ENCODE measurements around the gene PTPRU. TPM values are rescaled to one million over a fixed set of nuclear protein-coding genes. Genes with fewer than 3 reads are reported as not detected.

The PTPRU gene
- total RNA-seq, 1 experiment from 2014 or later, result 45.5 TPM

DNA sequence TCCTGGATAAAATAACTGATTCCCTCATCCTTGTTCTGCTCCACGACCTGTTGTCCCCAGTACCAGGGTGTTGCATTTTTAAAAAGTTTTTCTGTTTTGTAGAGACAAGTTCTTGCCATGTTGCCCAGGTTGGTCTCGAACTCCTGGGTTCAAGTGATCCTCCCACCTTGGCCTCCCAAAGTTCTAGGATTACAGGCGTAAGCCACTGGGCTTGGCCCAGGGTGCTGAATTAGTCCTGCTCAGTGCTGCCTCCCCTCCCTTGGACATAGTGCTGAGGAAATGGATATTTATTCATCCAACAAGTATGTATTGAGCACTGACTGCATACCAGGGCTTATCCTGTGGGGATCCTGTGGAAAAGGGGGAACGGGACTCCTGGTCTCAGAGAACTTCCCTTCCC lies 126.4 kb downstream of the PTPRU start:
- no peak overlapping the region for H3K4me2 ChIP-seq (ENCODE audit: insufficient read depth, insufficient read length, low read length)
- DNase-seq, result peak; percentile 10
- no peak overlapping the region for H3K23ac ChIP-seq (ENCODE audit: insufficient read length, low read depth, low read length)
- H3K4me1 ChIP-seq (ENCODE audit: insufficient read depth, low read length), result no peaks in the 10 kb centered on the region
- H3K4ac ChIP-seq (ENCODE audit: low read depth, low read length), result no peak overlapping the region
- no peak overlapping the region for H3K9ac ChIP-seq (ENCODE audit: extremely low read depth, insufficient read length, low read length)
- H3K79me1 ChIP-seq (ENCODE audit: insufficient read depth, low read depth, low read length, poor library complexity, severe bottlenecking), result no peaks in the 10 kb centered on the region
- H3K79me2 ChIP-seq (ENCODE audit: insufficient read depth, low read length), result no peaks in the 10 kb centered on the region
- no peak overlapping the region for H3K27ac ChIP-seq (ENCODE audit: insufficient read length, low read depth, low read length)
- Mint-ChIP-seq H3K36me3 (ENCODE audit: insufficient read depth in 1 of 3, low read depth in 3 of 3) (no peaks in the 10 kb centered on the region), H3K27ac (peak overlapping the region in 1 of 3 experiments; percentile 88; a peak in 1 of 7 replicates), H3K4me3 (no peak overlapping the region), H3K9me3 (no peaks in the 10 kb centered on the region), H3K4me1 (peaks cover 25 to 30% of the 10 kb centered on the region in 2 experiments), H3K27me3 (ENCODE audit: low read depth) (peaks cover 5% of the 10 kb centered on the region)
- no peaks in the 10 kb centered on the region for H4K20me1 ChIP-seq (ENCODE audit: control insufficient read depth, insufficient read depth, insufficient read length)
- H2AFZ ChIP-seq (ENCODE audit: low read length), result no peak overlapping the region
- no peak overlapping the region for H4K8ac ChIP-seq (replicated peaks; ENCODE audit: insufficient read length, low read depth, low read length)
- no peak overlapping the region for H2BK12ac ChIP-seq (ENCODE audit: insufficient read length, low read depth, low read length)
- H3K18ac ChIP-seq (ENCODE audit: insufficient read length, low read depth, low read length), result no peak overlapping the region
- H2BK15ac ChIP-seq (ENCODE audit: low read depth, low read length), result no peak overlapping the region
- no peaks in the 10 kb centered on the region for H3K27me3 ChIP-seq (ENCODE audit: insufficient read depth, low read length)
- no peak overlapping the region for H3T11ph ChIP-seq (ENCODE audit: low read length)
- H3K14ac ChIP-seq (ENCODE audit: insufficient read depth, low read length), result no peak overlapping the region
- no peaks in the 10 kb centered on the region for H3K9me3 ChIP-seq (ENCODE audit: control insufficient read depth, low read depth, low read length)
- WGBS (ENCODE audit: extremely low coverage, insufficient read length, low lambda C conversion rate), result no CpG with 5 or more reads among the region's 4 CpGs
- H2BK20ac ChIP-seq (ENCODE audit: low read depth, low read length, poor library complexity, severe bottlenecking), result no peak overlapping the region
- no peak overlapping the region for H2AK5ac ChIP-seq (ENCODE audit: insufficient read length, low read length)
- peaks cover 3% of the 10 kb centered on the region for H3K23me2 ChIP-seq (ENCODE audit: insufficient read length, low read depth, low read length, poor library complexity, severe bottlenecking)
- H4K91ac ChIP-seq (ENCODE audit: insufficient read length, low read depth, low read length), result no peak overlapping the region
- H4K5ac ChIP-seq (ENCODE audit: insufficient read length, low read depth, low read length), result no peak overlapping the region
- H3K56ac ChIP-seq (ENCODE audit: insufficient read length, low read depth, low read length), result no peak overlapping the region
- TF ChIP-seq, protein P1, sequence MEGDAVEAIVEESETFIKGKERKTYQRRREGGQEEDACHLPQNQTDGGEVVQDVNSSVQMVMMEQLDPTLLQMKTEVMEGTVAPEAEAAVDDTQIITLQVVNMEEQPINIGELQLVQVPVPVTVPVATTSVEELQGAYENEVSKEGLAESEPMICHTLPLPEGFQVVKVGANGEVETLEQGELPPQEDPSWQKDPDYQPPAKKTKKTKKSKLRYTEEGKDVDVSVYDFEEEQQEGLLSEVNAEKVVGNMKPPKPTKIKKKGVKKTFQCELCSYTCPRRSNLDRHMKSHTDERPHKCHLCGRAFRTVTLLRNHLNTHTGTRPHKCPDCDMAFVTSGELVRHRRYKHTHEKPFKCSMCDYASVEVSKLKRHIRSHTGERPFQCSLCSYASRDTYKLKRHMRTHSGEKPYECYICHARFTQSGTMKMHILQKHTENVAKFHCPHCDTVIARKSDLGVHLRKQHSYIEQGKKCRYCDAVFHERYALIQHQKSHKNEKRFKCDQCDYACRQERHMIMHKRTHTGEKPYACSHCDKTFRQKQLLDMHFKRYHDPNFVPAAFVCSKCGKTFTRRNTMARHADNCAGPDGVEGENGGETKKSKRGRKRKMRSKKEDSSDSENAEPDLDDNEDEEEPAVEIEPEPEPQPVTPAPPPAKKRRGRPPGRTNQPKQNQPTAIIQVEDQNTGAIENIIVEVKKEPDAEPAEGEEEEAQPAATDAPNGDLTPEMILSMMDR (conservative IDR thresholded peaks at IDR 0.05), result no peak
- H2BK5ac ChIP-seq (ENCODE audit: insufficient read length, low read length), result no peak overlapping the region
- no peak overlapping the region for H2BK120ac ChIP-seq (ENCODE audit: low read depth, low read length, poor library complexity, severe bottlenecking)

Data from H9 (cell line).